ENCODE data around the gene PSG2.
"Not testable (repeated sequence)": the region's sequence is repeated elsewhere in the genome, so short reads cannot be mapped to it uniquely, and the experiment has no call there.

Gene PSG2

GRCh38 chr19:43082601-43083000 is at the start of gene PSG2:
PSG2 (minus strand) TSS chr19:43082701; CDS start chr19:43082569, 132 bp downstream.
- H3K27ac ChIP-seq (ENCODE audit: low read depth, low read length, poor library complexity, severe bottlenecking); H3K27me3 ChIP-seq (ENCODE audit: insufficient read depth, low read length); H3K4me3 ChIP-seq (ENCODE audit: low read depth, low read length, poor library complexity, severe bottlenecking); H3K36me3 ChIP-seq (ENCODE audit: insufficient read depth, low read length); H3F3A ChIP-seq (ENCODE audit: insufficient read depth, low read length); H3K9me3 ChIP-seq (ENCODE audit: low read length); H3K4me1 ChIP-seq (ENCODE audit: insufficient read depth, low read length, severe bottlenecking); H3K4me2 ChIP-seq (ENCODE audit: low read length); H4K20me1 ChIP-seq (ENCODE audit: insufficient read depth, low read length); H3K9me2 ChIP-seq (ENCODE audit: low read depth, low read length); H3K9ac ChIP-seq (ENCODE audit: low read length); H3K79me2 ChIP-seq (ENCODE audit: insufficient read depth, low read length); H2AFZ ChIP-seq (ENCODE audit: low read length): not testable (repeated sequence)

GRCh38 chr19:43131281-43131842 is 48.9 kb upstream of the PSG2 start:
- H3K9me3 ChIP-seq (ENCODE audit: low read length); H3K4me2 ChIP-seq (ENCODE audit: low read length); H3K79me2 ChIP-seq (ENCODE audit: insufficient read depth, low read length); H3K27me3 ChIP-seq (ENCODE audit: insufficient read depth, low read length); H3K4me3 ChIP-seq (ENCODE audit: low read depth, low read length, poor library complexity, severe bottlenecking); H4K20me1 ChIP-seq (ENCODE audit: insufficient read depth, low read length); H3K9ac ChIP-seq (ENCODE audit: low read length); H2AFZ ChIP-seq (ENCODE audit: low read length); H3K36me3 ChIP-seq (ENCODE audit: insufficient read depth, low read length); H3F3A ChIP-seq (ENCODE audit: insufficient read depth, low read length); H3K4me1 ChIP-seq (ENCODE audit: insufficient read depth, low read length, severe bottlenecking); H3K27ac ChIP-seq (ENCODE audit: low read depth, low read length, poor library complexity, severe bottlenecking); H3K9me2 ChIP-seq (ENCODE audit: low read depth, low read length): not testable (repeated sequence)

DNA sequence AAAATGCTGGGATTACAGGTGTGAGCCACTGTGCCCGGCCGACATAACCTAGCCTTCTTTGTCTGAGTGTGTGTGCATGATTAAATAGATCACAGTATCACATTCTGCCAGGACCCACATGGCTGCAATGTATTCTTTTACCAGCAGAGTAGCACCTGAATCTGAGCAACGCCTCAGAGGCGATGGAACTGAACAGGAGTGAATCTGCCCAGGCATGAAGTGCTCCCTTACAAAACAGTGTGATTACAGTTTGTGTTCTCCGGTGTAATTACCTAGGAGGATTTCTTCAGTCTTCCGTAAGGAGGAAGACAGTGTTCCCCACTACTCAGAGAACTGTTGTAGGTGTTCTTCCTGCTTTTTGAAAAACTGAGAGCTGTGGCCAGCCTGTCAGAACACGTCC is 46.7 kb upstream of the PSG2 start:
- not testable (repeated sequence) for H3K4me2 ChIP-seq (ENCODE audit: low read length); H2AFZ ChIP-seq (ENCODE audit: low read length); H3F3A ChIP-seq (ENCODE audit: insufficient read depth, low read length); H3K27ac ChIP-seq (ENCODE audit: low read depth, low read length, poor library complexity, severe bottlenecking); H3K4me3 ChIP-seq (ENCODE audit: low read depth, low read length, poor library complexity, severe bottlenecking); H3K9ac ChIP-seq (ENCODE audit: low read length); H3K36me3 ChIP-seq (ENCODE audit: insufficient read depth, low read length); H3K9me2 ChIP-seq (ENCODE audit: low read depth, low read length); H3K9me3 ChIP-seq (ENCODE audit: low read length); H3K4me1 ChIP-seq (ENCODE audit: insufficient read depth, low read length, severe bottlenecking); H4K20me1 ChIP-seq (ENCODE audit: insufficient read depth, low read length); H3K27me3 ChIP-seq (ENCODE audit: insufficient read depth, low read length); H3K79me2 ChIP-seq (ENCODE audit: insufficient read depth, low read length)

- H3K79me2 ChIP-seq (ENCODE audit: insufficient read depth, low read length); H3K36me3 ChIP-seq (ENCODE audit: insufficient read depth, low read length); H3F3A ChIP-seq (ENCODE audit: insufficient read depth, low read length); H3K9me2 ChIP-seq (ENCODE audit: low read depth, low read length); H3K27me3 ChIP-seq (ENCODE audit: insufficient read depth, low read length); H3K4me1 ChIP-seq (ENCODE audit: insufficient read depth, low read length, severe bottlenecking); H3K4me2 ChIP-seq (ENCODE audit: low read length); H2AFZ ChIP-seq (ENCODE audit: low read length); H3K4me3 ChIP-seq (ENCODE audit: low read depth, low read length, poor library complexity, severe bottlenecking); H4K20me1 ChIP-seq (ENCODE audit: insufficient read depth, low read length); H3K9ac ChIP-seq (ENCODE audit: low read length); H3K9me3 ChIP-seq (ENCODE audit: low read length); H3K27ac ChIP-seq (ENCODE audit: low read depth, low read length, poor library complexity, severe bottlenecking): not testable (repeated sequence)
These were observed 44.8 kb upstream of the PSG2 start for GRCh38 chr19:43127336-43127735.

GRCh38 chr19:43126720-43127119 is 44.2 kb upstream of the PSG2 start:
- H3K79me2 ChIP-seq (ENCODE audit: insufficient read depth, low read length) = no peaks in the 10 kb centered on the region
- no peak overlapping the region for H2AFZ ChIP-seq (ENCODE audit: low read length)
- H3K36me3 ChIP-seq (ENCODE audit: insufficient read depth, low read length) = no peaks in the 10 kb centered on the region
- H4K20me1 ChIP-seq (ENCODE audit: insufficient read depth, low read length) = no peaks in the 10 kb centered on the region
- no peak overlapping the region for H3K27ac ChIP-seq (ENCODE audit: low read depth, low read length, poor library complexity, severe bottlenecking)
- no peaks in the 10 kb centered on the region for H3K9me2 ChIP-seq (ENCODE audit: low read depth, low read length)
- no peak overlapping the region for H3K4me2 ChIP-seq (ENCODE audit: low read length)
- no peaks in the 10 kb centered on the region for H3K27me3 ChIP-seq (ENCODE audit: insufficient read depth, low read length)
- H3K9me3 ChIP-seq (ENCODE audit: low read length) = no peaks in the 10 kb centered on the region
- TF ChIP-seq EZH2 (IDR thresholded peaks at IDR 0.05; ENCODE audit: borderline replicate concordance, low read length) = no peak
- TF ChIP-seq, protein P1, sequence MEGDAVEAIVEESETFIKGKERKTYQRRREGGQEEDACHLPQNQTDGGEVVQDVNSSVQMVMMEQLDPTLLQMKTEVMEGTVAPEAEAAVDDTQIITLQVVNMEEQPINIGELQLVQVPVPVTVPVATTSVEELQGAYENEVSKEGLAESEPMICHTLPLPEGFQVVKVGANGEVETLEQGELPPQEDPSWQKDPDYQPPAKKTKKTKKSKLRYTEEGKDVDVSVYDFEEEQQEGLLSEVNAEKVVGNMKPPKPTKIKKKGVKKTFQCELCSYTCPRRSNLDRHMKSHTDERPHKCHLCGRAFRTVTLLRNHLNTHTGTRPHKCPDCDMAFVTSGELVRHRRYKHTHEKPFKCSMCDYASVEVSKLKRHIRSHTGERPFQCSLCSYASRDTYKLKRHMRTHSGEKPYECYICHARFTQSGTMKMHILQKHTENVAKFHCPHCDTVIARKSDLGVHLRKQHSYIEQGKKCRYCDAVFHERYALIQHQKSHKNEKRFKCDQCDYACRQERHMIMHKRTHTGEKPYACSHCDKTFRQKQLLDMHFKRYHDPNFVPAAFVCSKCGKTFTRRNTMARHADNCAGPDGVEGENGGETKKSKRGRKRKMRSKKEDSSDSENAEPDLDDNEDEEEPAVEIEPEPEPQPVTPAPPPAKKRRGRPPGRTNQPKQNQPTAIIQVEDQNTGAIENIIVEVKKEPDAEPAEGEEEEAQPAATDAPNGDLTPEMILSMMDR (IDR thresholded peaks at IDR 0.05; ENCODE audit: low read length) = no peak
- no peak overlapping the region for H3K9ac ChIP-seq (ENCODE audit: low read length)
- no peaks in the 10 kb centered on the region for H3F3A ChIP-seq (ENCODE audit: insufficient read depth, low read length)
- no peak overlapping the region for H3K4me3 ChIP-seq (ENCODE audit: low read depth, low read length, poor library complexity, severe bottlenecking)
- no peaks in the 10 kb centered on the region for H3K4me1 ChIP-seq (ENCODE audit: insufficient read depth, low read length, severe bottlenecking)
